B cell (primary cell): ENCODE measurements around the gene NCOR1. TPM values are rescaled to one million over a fixed set of nuclear protein-coding genes. Genes with fewer than 3 reads are reported as not detected.

Experiments
- ATAC-seq: fragments of 200-7000 bp; cut with Tn5 transposase; one replicate; pipeline ENCODE4 v1.10.0; 2021; ENCODE audit warnings: low read depth, mild to moderate bottlenecking, moderate number of reproducible peaks, moderate library complexity
- CTCF ChIA-PET: fragments of 350-600 bp; sonication (Branson Sonifier 250); formaldehyde crosslinking; loops from one replicate; lab custom pipeline; 2021; ENCODE audit warnings: antibody characterized with exemption, inconsistent platforms; lab: Charles Lee
- POLR2A ChIA-PET: fragments of 350-600 bp; sonication (Branson Sonifier 250); formaldehyde crosslinking; loops from one replicate; lab custom pipeline; 2021; ENCODE audit warnings: antibody characterized with exemption; lab: Charles Lee
- DNase-seq: peaks from one replicate; pipeline ENCODE4 v3.0.0; 2013
- H2AFZ ChIP-seq: 2 replicates; pipeline ENCODE4 v1.6.1; 2012; ENCODE audit warnings: mild to moderate bottlenecking, low read depth, low read length; ENCODE audit not compliant: insufficient read depth, poor library complexity, severe bottlenecking
- H3K27ac ChIP-seq, 2 donors: 1 replicate in 1 of 2; 2 replicates in 1 of 2; pipeline ENCODE4 v1.5.1; 2012 to 2013; ENCODE audit warnings: low read length in 2 of 2, mild to moderate bottlenecking in 2 of 2, moderate library complexity in 1 of 2
- H3K27me3 ChIP-seq, 4 experiments: fragments of 200-600 bp in 1 of 4; sonication (generic) in 1 of 4; replicated peaks in 1 of 4; 1 replicate in 2 of 4; 2 replicates in 2 of 4; pipeline versions ENCODE4 v1.6.1 to v1.7.0; 2013 to 2016; ENCODE audit warnings: low read length in 3 of 4, mild to moderate bottlenecking in 2 of 4, mixed read lengths in 1 of 4, moderate library complexity in 1 of 4; ENCODE audit not compliant: insufficient read depth in 4 of 4, control insufficient read depth in 3 of 4; ENCODE audit errors: control extremely low read depth in 1 of 4
- H3K36me3 ChIP-seq, 2 experiments: replicated peaks in 1 of 2; 1 replicate in 1 of 2; 2 replicates in 1 of 2; pipeline versions ENCODE4 v1.6.1 to v1.7.1; 2013; ENCODE audit warnings: low read length in 1 of 2; ENCODE audit not compliant: insufficient read depth in 2 of 2, control insufficient read depth in 1 of 2; ENCODE audit errors: control extremely low read depth in 1 of 2, extremely low read depth in 1 of 2
- H3K4me1 ChIP-seq, 2 donors: fragments of 200-600 bp in 1 of 2; sonication (generic) in 1 of 2; 1 replicate in 1 of 2; 2 replicates in 1 of 2; pipeline versions ENCODE4 v1.5.1 to v1.6.1; 2013 to 2017; ENCODE audit warnings: low read length in 2 of 2; ENCODE audit not compliant: control insufficient read depth in 2 of 2, insufficient read depth in 2 of 2
- H3K4me2 ChIP-seq: replicated peaks from 2 replicates; pipeline ENCODE3; 2012; ENCODE audit warnings: mild to moderate bottlenecking, low read depth, low read length; ENCODE audit not compliant: poor library complexity, severe bottlenecking
- H3K4me3 ChIP-seq, 5 experiments: fragments of 200-600 bp in 1 of 5; sonication (generic) in 1 of 5; 1 replicate in 3 of 5; 2 replicates in 2 of 5; pipeline versions ENCODE4 v1.5.1 to v1.7.0; 2011 to 2016; ENCODE audit warnings: low read length in 4 of 5, mild to moderate bottlenecking in 4 of 5, low read depth in 2 of 5, control low read depth in 1 of 5, moderate library complexity in 1 of 5; ENCODE audit not compliant: insufficient read depth in 1 of 5; ENCODE audit errors: control extremely low read depth in 1 of 5, extremely low read depth in 1 of 5
- H3K79me2 ChIP-seq: fragments of 200-600 bp; sonication (generic); one replicate; pipeline ENCODE4 v1.6.0; 2016; ENCODE audit warnings: low read length; ENCODE audit not compliant: control insufficient read depth, insufficient read depth
- H3K9ac ChIP-seq: fragments of 200-600 bp; sonication (generic); 2 replicates; pipeline ENCODE4 v1.6.1; 2017; ENCODE audit warnings: mild to moderate bottlenecking, low read length, moderate library complexity
- H3K9me3 ChIP-seq, 3 donors: one replicate each; pipeline versions ENCODE4 v1.6.1 to v1.7.1; 2013; ENCODE audit warnings: low read length in 2 of 3; ENCODE audit not compliant: control insufficient read depth in 2 of 3, insufficient read depth in 1 of 3; ENCODE audit errors: control extremely low read depth in 1 of 3
- H4K20me1 ChIP-seq: 2 replicates; pipeline ENCODE4 v1.6.0; 2012; ENCODE audit warnings: mild to moderate bottlenecking, low read length; ENCODE audit not compliant: insufficient read depth, control insufficient read depth, poor library complexity, severe bottlenecking
- H3K27ac Mint-ChIP-seq: one replicate; pipeline ENCODE4 v1.8.0; 2021; ENCODE audit warnings: mixed read lengths
- H3K27me3 Mint-ChIP-seq: one replicate; pipeline ENCODE4 v1.8.0; 2021; ENCODE audit warnings: mixed read lengths
- H3K4me1 Mint-ChIP-seq: one replicate; pipeline ENCODE4 v1.8.0; 2021; ENCODE audit warnings: mixed read lengths
- H3K4me3 Mint-ChIP-seq: one replicate; pipeline ENCODE4 v1.8.0; 2021; ENCODE audit warnings: mixed read lengths
- H3K9me3 Mint-ChIP-seq: one replicate; pipeline ENCODE4 v1.8.0; 2022; ENCODE audit warnings: mixed read lengths; ENCODE audit not compliant: insufficient read depth
- CTCF ChIP-seq: fragments of 200-600 bp; IDR thresholded peaks from one replicate; pipeline ENCODE4 v1.8.0; 2022; ENCODE audit warnings: antibody characterized with exemption, mild to moderate bottlenecking
- EZH2 ChIP-seq: IDR thresholded peaks from 2 replicates; pipeline ENCODE4 v1.6.1; 2012; ENCODE audit warnings: borderline replicate concordance, low read depth, mild to moderate bottlenecking, moderate library complexity, low read length; ENCODE audit not compliant: insufficient read depth, poor library complexity, severe bottlenecking
- WGBS: methylation state at CpG from one replicate; pipeline ENCODE4 v1.1.5; 2013; ENCODE audit warnings: missing lambda C conversion rate; ENCODE audit not compliant: insufficient coverage; 5-methylcytosine and 5-hydroxymethylcytosine counted together
- intact Hi-C: fragments of 100-400 bp; cut with micrococcal nuclease; formaldehyde crosslinking; loops from one replicate; pipeline ENCODE4 v1.10.0; 2022
- polyA plus RNA-seq: library from polyadenylated mRNA; depleted of rRNA; stranded (reverse); fragments of >200 nt; gene quantifications from 2 replicates; pipeline ENCODE4 v1.2.3, GENCODE V29; 2012
- total RNA-seq, 2 donors: library from RNA; stranded (reverse); fragments of 120-200 nt in 1 of 2; gene quantifications; 1 replicate in 1 of 2; 2 replicates in 1 of 2; pipeline versions ENCODE4 v1.2.3 to v1.2.4, GENCODE V29; 2013 to 2022

NCOR1 gene
- total and polyA plus RNA-seq, 2 donors (not counting 1 experiment from before 2014, with no cell fraction given) = 46.3 to 217 TPM

DNA sequence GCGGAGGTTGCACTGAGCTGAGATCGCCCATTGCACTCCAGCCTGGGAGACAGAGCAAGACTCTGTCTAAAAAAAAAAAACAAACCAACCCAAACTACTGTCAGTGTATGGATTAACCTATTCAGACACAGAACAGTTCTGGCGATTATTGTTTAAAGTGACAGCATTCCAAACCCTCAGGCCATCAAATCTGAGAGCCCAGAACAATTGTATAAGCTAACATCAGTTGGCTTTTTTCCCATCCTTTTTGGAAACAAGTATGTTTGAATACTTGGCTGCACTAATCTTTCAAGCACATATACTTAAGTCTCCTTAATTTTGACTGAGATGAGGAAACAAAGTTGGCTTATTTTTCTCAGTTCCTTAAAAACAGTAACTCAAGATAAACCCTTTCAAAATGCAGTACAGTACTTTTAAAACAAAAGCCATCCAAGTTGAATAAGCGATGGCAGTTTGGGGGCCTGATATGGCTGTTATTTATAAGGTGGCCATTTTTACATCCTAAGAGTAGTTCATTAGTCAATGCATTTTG, 217.2 kb downstream of the NCOR1 start:
- WGBS = 88% methylated on average over 3 of the region's 4 CpGs
- H3K9me3 Mint-ChIP-seq = no peaks in the 10 kb centered on the region
- ChIA-PET CTCF (interaction anchor here (0.6 to 4.4 kb wide), 6 partner anchors 53 to 1011 kb away, joined by 3 to 15 read pairs (median 8); partner anchors contain the start of gene ADORA2B), POLR2A (no interaction called here)
- Histone ChIP-seq H3K79me2 (peaks cover 37% of the 10 kb centered on the region), H2AFZ (no peak overlapping the region), H3K27me3 (no peaks in the 10 kb centered on the region), H3K4me2 (peak overlapping the region; percentile 95), H3K4me3 (peak overlapping the region in 1 of 5 experiments; percentile 89), H4K20me1 (peaks cover 20% of the 10 kb centered on the region), H3K36me3 (peaks cover 5 to 13% of the 10 kb centered on the region in 2 experiments), H3K9ac (no peak overlapping the region), H3K4me1 (peaks cover 22 to 26% of the 10 kb centered on the region in 2 donors), H3K27ac (peak overlapping the region in 1 of 2 donors; percentile 43), H3K9me3 (no peaks in the 10 kb centered on the region)
- H3K4me1 Mint-ChIP-seq = peaks cover 32% of the 10 kb centered on the region
- peak overlapping the region; percentile 97 for H3K27ac Mint-ChIP-seq
- no peak for DNase-seq
- H3K4me3 Mint-ChIP-seq = peak overlapping the region; percentile 99
- no peak for ATAC-seq
- intact Hi-C loops = loop anchor here (5.0 kb wide), 1 partner anchor 316 kb away; the partner anchor contains the start of gene TRIM16
- TF ChIP-seq EZH2 (no peak), CTCF (no peak)
- no peaks in the 10 kb centered on the region for H3K27me3 Mint-ChIP-seq

GRCh38 chr17:15996322-15996721, 219.0 kb downstream of the NCOR1 start:
- ATAC-seq (no peak), DNase-seq (no peak)
- TF ChIP-seq EZH2 (no peak), CTCF (no peak)
- Mint-ChIP-seq H3K4me1 (peaks cover 24% of the 10 kb centered on the region), H3K27ac (no peak overlapping the region), H3K27me3 (no peaks in the 10 kb centered on the region), H3K4me3 (no peak overlapping the region), H3K9me3 (no peaks in the 10 kb centered on the region)
- H4K20me1 ChIP-seq = peaks cover 13% of the 10 kb centered on the region
- intact Hi-C loops = loop anchor here (5.0 kb wide), 1 partner anchor 314 kb away; the partner anchor contains the start of gene TRIM16
- no peak overlapping the region for H3K4me3 ChIP-seq
- H3K4me1 ChIP-seq = peaks cover 18 to 22% of the 10 kb centered on the region in 2 donors
- WGBS = 92% methylated on average over 1 of the region's 6 CpGs
- H3K27me3 ChIP-seq = no peaks in the 10 kb centered on the region
- ChIA-PET CTCF (interaction anchor here (1.1 to 4.4 kb wide), 4 partner anchors 30 to 738 kb away, joined by 3 to 14 read pairs (median 8); partner anchors contain the start of gene ADORA2B), POLR2A (no interaction called here)
- H2AFZ ChIP-seq = no peak overlapping the region
- no peak overlapping the region for H3K27ac ChIP-seq
- H3K79me2 ChIP-seq = peaks cover 33% of the 10 kb centered on the region
- no peak overlapping the region for H3K9ac ChIP-seq
- no peaks in the 10 kb centered on the region for H3K9me3 ChIP-seq
- peaks cover 0 to 4% of the 10 kb centered on the region in 2 experiments for H3K36me3 ChIP-seq
- no peak overlapping the region for H3K4me2 ChIP-seq
